ENCODE results near the gene CHCHD2. TPM values are rescaled to one million over a fixed set of nuclear protein-coding genes. Genes with fewer than 3 reads are reported as not detected.
"Not testable (repeated sequence)": the region's sequence is repeated elsewhere in the genome, so short reads cannot be mapped to it uniquely, and the experiment has no call there.

CHCHD2 gene
- total RNA-seq, 2 experiments from 2014 or later: 354 to 370 TPM

DNA sequence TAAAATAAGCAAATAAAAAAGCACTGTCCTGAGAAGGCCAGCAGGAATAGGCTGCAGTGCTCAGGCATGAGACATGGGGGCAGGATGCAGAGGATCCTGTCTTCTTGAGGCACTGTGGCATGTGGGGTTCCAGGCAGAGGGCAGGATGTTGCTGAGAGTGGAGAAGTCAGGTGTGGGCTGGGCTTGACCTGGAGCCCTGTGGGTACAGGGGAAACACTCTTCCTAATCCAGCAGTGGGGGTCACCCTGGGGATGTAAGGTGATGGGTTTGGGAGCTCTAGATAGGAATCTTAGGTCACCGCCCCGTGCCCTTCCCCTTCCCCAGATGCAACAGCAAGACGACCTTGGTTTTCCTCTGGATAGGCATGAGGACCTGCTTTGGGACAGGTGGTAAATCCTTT lies 28.6 kb downstream of the CHCHD2 start:
- no peak for ATAC-seq (ENCODE audit: low read depth)
- DNase-seq: peak; percentile 7
- Mint-ChIP-seq H3K4me1 (peaks cover 5% of the 10 kb centered on the region), H3K36me3 (peaks cover 4% of the 10 kb centered on the region), H3K27me3 (no peaks in the 10 kb centered on the region), H3K4me3 (no peak overlapping the region), H3K27ac (no peak overlapping the region), H3K9me3 (no peaks in the 10 kb centered on the region)
- POLR2A ChIA-PET: no interaction called here

DNA sequence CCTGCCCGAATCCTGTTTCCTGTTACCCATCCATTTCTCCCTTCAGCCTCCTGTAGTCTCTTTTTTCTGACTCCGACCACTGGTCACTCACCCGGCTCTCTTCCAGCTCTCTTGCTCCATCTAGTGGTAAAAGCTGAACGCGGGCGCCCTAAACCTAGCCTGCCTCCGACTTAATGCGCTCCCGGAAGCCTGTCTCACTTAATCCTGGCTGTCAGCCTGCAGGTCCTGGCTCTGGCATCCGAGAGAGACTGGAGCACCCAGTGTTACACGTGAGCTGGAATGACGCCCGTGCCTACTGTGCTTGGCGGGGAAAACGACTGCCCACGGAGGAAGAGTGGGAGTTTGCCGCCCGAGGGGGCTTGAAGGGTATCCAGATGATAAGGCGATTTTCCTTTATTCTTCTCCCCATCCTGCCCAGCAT lies 31.9 kb downstream of the CHCHD2 start:
- peak; percentile 80 for ATAC-seq (ENCODE audit: low read depth)
- POLR2A ChIA-PET: no interaction called here
- H3K9me3 Mint-ChIP-seq: no peaks in the 10 kb centered on the region
- H3K36me3 Mint-ChIP-seq: peaks cover 10% of the 10 kb centered on the region
- H3K27ac Mint-ChIP-seq: no peak overlapping the region
- H3K4me3 Mint-ChIP-seq: no peak overlapping the region
- H3K4me1 Mint-ChIP-seq: peaks cover 5% of the 10 kb centered on the region
- H3K27me3 Mint-ChIP-seq: no peaks in the 10 kb centered on the region
- peak; percentile 67 for DNase-seq

DNA sequence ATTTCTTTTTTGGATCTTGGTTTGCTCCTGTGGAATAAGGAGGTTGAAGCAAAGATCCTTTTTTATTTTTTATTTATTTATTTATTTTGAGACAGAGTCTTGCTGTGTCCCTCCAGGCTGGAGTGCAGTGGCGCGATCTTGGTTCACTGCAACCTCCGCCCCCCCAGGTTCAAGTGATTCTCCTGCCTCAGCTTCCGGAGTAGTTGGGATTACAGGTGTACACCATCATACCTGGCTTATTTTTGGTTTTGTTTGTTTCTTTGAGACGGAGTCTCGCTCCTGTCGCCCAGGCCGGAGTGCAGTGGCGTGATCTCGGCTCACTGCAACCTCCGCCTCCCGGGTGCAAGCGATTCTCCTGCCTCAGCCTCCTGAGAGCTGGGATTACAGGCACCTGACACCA lies 39.9 kb downstream of the CHCHD2 start:
- H3K4me3 Mint-ChIP-seq; DNase-seq; H3K9me3 Mint-ChIP-seq; H3K27me3 Mint-ChIP-seq; ATAC-seq (ENCODE audit: low read depth); POLR2A ChIA-PET; H3K27ac Mint-ChIP-seq: not testable (repeated sequence)
- Mint-ChIP-seq H3K4me1 (peaks cover 23% of the 10 kb centered on the region), H3K36me3 (peaks cover 34% of the 10 kb centered on the region)

DNA sequence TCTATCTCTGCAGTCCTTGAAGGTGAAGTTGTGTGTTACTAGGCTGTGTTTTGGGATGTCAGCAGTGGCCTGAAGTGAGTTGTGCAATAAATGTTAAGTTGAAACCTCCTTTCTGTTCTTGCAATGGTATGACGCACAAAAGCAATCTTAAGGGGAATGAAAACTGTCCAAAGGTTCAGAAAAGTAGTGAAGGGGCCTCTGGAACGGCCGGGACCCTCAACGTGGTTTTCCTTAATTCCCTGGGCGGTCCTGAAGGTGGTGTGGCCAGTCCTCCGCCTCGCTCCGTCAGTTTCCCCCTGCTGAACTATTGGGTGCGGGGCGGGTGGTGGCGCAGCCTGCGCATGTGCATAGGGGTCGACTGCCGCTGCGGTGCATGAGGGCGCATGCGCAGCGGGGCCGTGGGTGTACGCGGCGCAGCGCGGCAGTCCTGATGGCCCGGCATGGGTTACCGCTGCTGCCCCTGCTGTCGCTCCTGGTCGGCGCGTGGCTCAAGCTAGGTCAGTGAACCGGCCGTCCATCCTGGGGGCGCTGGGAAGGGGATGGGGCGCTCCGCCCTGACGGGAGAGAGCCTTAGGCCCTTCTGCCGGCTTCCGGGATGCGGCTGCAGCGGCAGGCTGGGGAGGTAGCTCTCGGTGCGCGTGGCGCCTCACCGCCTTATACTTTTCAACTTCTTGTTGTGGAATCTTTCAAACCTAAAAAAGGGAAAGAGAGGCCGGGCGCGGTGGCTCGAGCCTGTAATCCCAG lies 42.2 kb downstream of the CHCHD2 start, which contains the start of gene SUMF2:
SUMF2 (plus strand) TSS at position 405 of the 744 bp plus-strand sequence; CDS start at position 431, 26 bp downstream.
- H3K27me3 Mint-ChIP-seq: no peaks in the 10 kb centered on the region
- H3K9me3 Mint-ChIP-seq: no peaks in the 10 kb centered on the region
- peak; percentile 97 for ATAC-seq (ENCODE audit: low read depth)
- H3K36me3 Mint-ChIP-seq: peaks cover 32% of the 10 kb centered on the region
- peak within 1 kb of the TSS; percentile 93 for H3K4me3 Mint-ChIP-seq
- peak; percentile 94 for DNase-seq
- POLR2A ChIA-PET: interaction anchor here (0.7 to 5.6 kb wide), 10 partner anchors 9 to 422 kb away, joined by 3 to 48 read pairs (median 6); partner anchors contain the start of genes CCT6A, CHCHD2, PHKG1 and PSPH
- peak within 1 kb of the TSS; percentile 91 for H3K27ac Mint-ChIP-seq
- peaks cover 26% of the 10 kb centered on the region for H3K4me1 Mint-ChIP-seq

DNA sequence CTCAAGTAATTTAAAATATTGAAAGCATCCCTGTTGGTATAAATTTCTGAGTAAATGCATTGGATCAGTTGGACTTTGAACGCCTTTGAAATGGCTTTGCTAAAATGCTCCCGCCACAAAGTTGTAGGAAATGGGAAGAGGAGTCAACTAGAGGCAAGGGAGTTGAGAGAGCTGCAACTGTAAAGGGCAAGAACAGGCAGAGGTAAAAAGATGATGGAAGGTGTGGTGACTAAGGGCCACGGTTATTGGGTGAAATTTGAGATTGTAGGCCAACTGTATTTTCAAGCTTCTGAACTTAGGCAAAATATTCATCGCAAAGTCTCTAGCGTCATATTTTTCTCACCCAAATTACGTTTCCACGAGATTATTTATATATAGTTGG lies 42.8 kb downstream of the CHCHD2 start:
- POLR2A ChIA-PET: interaction anchor here (1.0 to 5.6 kb wide), 5 partner anchors 10 to 43 kb away, joined by 3 to 48 read pairs (median 9); partner anchors contain the start of genes CCT6A, CHCHD2 and PSPH
- H3K9me3 Mint-ChIP-seq: no peaks in the 10 kb centered on the region
- DNase-seq: no peak
- peaks cover 26% of the 10 kb centered on the region for H3K4me1 Mint-ChIP-seq
- H3K4me3 Mint-ChIP-seq: peak overlapping the region; percentile 93
- peaks cover 29% of the 10 kb centered on the region for H3K36me3 Mint-ChIP-seq
- H3K27ac Mint-ChIP-seq: peak overlapping the region; percentile 91
- no peaks in the 10 kb centered on the region for H3K27me3 Mint-ChIP-seq
- no peak for ATAC-seq (ENCODE audit: low read depth)

DNA sequence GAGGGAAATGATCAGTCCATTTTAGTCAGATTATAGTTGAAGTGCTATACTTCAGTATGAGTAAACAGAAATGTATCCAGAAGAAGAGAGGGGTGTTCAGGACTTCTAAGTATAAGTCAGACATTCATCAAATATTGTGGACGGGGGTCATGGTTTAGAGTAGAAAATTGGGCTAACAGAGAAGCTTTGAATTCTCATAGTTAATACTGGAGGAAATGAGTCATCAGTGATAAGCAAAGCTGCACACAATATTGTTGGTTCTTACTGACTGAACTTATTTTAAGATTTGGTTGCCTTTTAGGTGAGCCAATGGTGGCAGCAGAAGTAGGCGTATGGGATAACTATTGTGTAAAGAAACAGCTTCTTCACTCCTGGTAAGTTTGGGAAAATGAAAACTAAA lies 43.9 kb downstream of the CHCHD2 start:
- POLR2A ChIA-PET: interaction anchor here (0.6 to 5.6 kb wide), 4 partner anchors 9 to 111 kb away, joined by 3 to 48 read pairs (median 20); partner anchors contain the start of genes CCT6A, CHCHD2 and PSPH
- H3K27ac Mint-ChIP-seq: peak overlapping the region; percentile 58
- H3K9me3 Mint-ChIP-seq: no peaks in the 10 kb centered on the region
- peaks cover 29% of the 10 kb centered on the region for H3K4me1 Mint-ChIP-seq
- no peak for DNase-seq
- peak overlapping the region; percentile 15 for H3K4me3 Mint-ChIP-seq
- no peak for ATAC-seq (ENCODE audit: low read depth)
- H3K27me3 Mint-ChIP-seq: no peaks in the 10 kb centered on the region
- peaks cover 35% of the 10 kb centered on the region for H3K36me3 Mint-ChIP-seq

DNA sequence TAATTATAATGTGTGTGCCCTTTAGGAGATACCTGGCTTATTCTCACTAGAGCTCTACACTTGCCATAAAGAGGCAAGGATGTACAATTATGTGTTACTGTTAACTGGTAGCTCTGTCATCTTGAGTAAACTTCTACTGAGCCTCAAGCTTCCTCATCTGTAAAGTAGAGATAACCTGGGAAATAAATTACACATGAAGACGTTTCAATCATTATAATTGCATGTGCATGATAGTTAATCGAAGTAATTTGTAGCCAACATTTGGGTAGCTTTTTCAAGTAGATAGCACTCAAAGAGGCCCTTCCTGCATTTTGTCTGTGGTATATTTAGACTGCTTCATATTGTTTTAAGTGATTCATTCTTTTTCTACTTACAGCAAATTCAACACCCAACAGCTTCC lies 52.3 kb downstream of the CHCHD2 start:
- Mint-ChIP-seq H3K9me3 (no peaks in the 10 kb centered on the region), H3K4me1 (peaks cover 36% of the 10 kb centered on the region), H3K27ac (no peak overlapping the region), H3K36me3 (peaks cover 28% of the 10 kb centered on the region), H3K27me3 (no peaks in the 10 kb centered on the region), H3K4me3 (peak overlapping the region; percentile 35)
- POLR2A ChIA-PET: interaction anchor here (1.4 to 1.9 kb wide), 3 partner anchors 9 to 52 kb away, joined by 5 to 8 read pairs (median 7); partner anchors contain the start of genes CHCHD2 and SUMF2
- DNase-seq (no peak), ATAC-seq (ENCODE audit: low read depth) (no peak)

DNA sequence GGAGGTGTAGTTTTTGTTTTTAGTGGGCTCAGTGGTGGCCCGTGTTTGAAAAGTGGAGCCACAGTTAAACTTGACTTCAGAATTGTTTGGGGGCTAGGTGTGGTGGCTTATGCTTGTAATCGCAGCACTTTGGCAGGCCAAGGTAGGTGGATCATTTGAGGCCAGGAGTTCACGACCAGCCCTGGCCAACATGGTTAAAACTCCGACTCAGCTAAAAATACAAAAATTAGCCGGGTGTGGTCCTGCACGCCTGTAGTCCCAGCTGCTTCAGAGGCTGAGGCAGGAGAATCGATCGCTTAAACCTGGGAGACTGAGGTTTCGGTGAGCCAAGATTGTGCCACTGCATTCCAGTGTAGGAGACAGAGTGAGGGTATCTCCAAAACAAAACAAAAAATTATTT lies 52.9 kb downstream of the CHCHD2 start:
- Mint-ChIP-seq H3K4me3 (peak overlapping the region; percentile 72), H3K27ac (peak overlapping the region; percentile 58), H3K36me3 (peaks cover 25% of the 10 kb centered on the region), H3K27me3 (no peaks in the 10 kb centered on the region), H3K4me1 (peaks cover 36% of the 10 kb centered on the region), H3K9me3 (no peaks in the 10 kb centered on the region)
- ATAC-seq (ENCODE audit: low read depth): no peak
- POLR2A ChIA-PET: interaction anchor here (1.4 to 1.9 kb wide), 3 partner anchors 9 to 53 kb away, joined by 5 to 8 read pairs (median 7); partner anchors contain the start of genes CHCHD2 and SUMF2
- no peak for DNase-seq

Other genes with a start within 250 kb of the CHCHD2 start
- gene SEPTIN14, start 243.7 kb downstream of the CHCHD2 start, total RNA-seq: not detected
- gene ZNF713, start 219.0 kb downstream of the CHCHD2 start, total RNA-seq: 1 to 10 TPM; 1.2 to 1.8 TPM
- gene MRPS17, start 154.6 kb downstream of the CHCHD2 start, total RNA-seq: 10 to 100 TPM; 12.3 to 15.3 TPM
- gene NIPSNAP2, start 141.9 kb downstream of the CHCHD2 start, total RNA-seq: 10 to 100 TPM; 29.6 to 32.6 TPM
- gene PSPH, start 55.0 kb downstream of the CHCHD2 start, total RNA-seq: 10 to 100 TPM in 1 of 2 experiments, 1 to 10 TPM in 1; 7.9 to 10.1 TPM
- gene CCT6A, start 54.7 kb downstream of the CHCHD2 start, total RNA-seq: 100 to 1,000 TPM in 1 of 2 experiments, 10 to 100 TPM in 1; 94.9 to 102 TPM
- 100 to 1,000 TPM; 147 to 156 TPM for gene SUMF2, start 42.2 kb downstream of the CHCHD2 start, total RNA-seq
- 1 to 10 TPM; 2.3 to 2.4 TPM for gene PHKG1, start 13.5 kb downstream of the CHCHD2 start, total RNA-seq
- gene NUPR2, start 9.9 kb upstream of the CHCHD2 start, total RNA-seq: not detected